ENCODE results near the gene PROM2.

Gene PROM2

DNA sequence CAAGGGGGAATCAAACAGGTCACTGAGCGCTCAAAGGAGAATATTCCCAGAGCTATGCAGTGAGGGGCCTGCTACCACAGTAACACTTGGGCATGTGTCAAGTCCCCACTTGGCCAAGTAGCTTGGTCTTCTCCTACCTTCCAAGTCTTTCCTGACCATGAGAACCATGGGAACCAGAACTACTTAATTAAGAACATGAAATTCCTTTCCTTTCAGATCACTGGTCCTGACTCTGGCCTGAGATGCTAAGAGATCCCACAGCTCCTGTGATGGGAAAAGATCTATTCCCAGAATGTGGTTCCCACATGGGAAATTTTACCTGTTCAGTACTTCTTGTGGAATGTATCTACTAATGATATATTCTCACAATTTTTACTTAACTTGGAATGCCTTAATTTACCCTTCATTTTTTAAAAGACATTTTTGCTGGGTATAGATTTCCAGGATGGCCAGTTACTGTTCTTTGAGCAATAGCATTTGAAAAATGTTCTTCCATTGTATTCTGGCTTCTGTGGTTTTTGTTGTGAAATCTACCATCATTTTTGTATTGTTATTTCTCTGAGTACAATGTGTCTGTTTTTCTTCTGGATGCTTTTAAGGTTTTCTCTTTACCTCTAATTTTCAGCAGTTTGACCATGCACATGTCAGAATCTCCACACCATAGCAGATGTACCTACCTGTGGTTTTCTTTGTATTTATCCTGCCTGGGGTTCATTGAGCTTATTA lies 60.8 kb downstream of the PROM2 start:
- H3K27ac Mint-ChIP-seq: no peak overlapping the region

GRCh38 chr2:95336406-95336805 lies 62.2 kb downstream of the PROM2 start:
- no peaks in the 10 kb centered on the region for H3K4me1 Mint-ChIP-seq
- no peak for DNase-seq
- H3K9me3 Mint-ChIP-seq: no peaks in the 10 kb centered on the region
- no peak overlapping the region for H3K4me3 Mint-ChIP-seq
- H3K36me3 Mint-ChIP-seq: no peaks in the 10 kb centered on the region
- ATAC-seq (replicated peaks): no peak
- H3K27ac Mint-ChIP-seq: no peak overlapping the region
- peaks cover 11 to 18% of the 10 kb centered on the region in 2 donors for H3K27me3 Mint-ChIP-seq

More for the DNA sequence above, 60.8 kb downstream of the PROM2 start:
- H3K4me3 Mint-ChIP-seq: no peak overlapping the region
- no peak for DNase-seq
- no peaks in the 10 kb centered on the region for H3K36me3 Mint-ChIP-seq
- H3K4me1 Mint-ChIP-seq: no peaks in the 10 kb centered on the region
- ATAC-seq (replicated peaks): no peak
- H3K9me3 Mint-ChIP-seq: no peaks in the 10 kb centered on the region
- peaks cover 11% of the 10 kb centered on the region in 2 donors for H3K27me3 Mint-ChIP-seq

- Mint-ChIP-seq H3K36me3 (no peaks in the 10 kb centered on the region), H3K4me3 (no peak overlapping the region), H3K27me3 (peaks cover 19 to 29% of the 10 kb centered on the region in 2 donors), H3K4me1 (no peaks in the 10 kb centered on the region), H3K9me3 (no peaks in the 10 kb centered on the region), H3K27ac (no peak overlapping the region)
- ATAC-seq (replicated peaks) (no peak), DNase-seq (no peak)
These were observed 63.6 kb downstream of the PROM2 start for GRCh38 chr2:95337829-95338228.
